ENCODE results near the gene USP31. TPM values are rescaled to one million over a fixed set of nuclear protein-coding genes. Genes with fewer than 3 reads are reported as not detected.

Gene USP31
- total RNA-seq, 2 experiments from 2014 or later = 1.6 to 1.7 TPM

GRCh38 chr16:23029733-23030420 is 119.4 kb downstream of the USP31 start:
- Histone ChIP-seq H3K9me3 (ENCODE audit: control insufficient read depth in 1 of 2, insufficient read depth in 1 of 2, low read length in 2 of 2) (peaks cover 4 to 11% of the 10 kb centered on the region in 2 experiments), H3K27me3 (ENCODE audit: control insufficient read depth in 1 of 2, insufficient read depth in 2 of 2, low read length in 2 of 2) (peaks cover 0 to 7% of the 10 kb centered on the region in 2 experiments), H3K4me1 (ENCODE audit: insufficient read depth, low read length) (no peaks in the 10 kb centered on the region), H3K36me3 (ENCODE audit: insufficient read depth, low read length) (no peaks in the 10 kb centered on the region), H3K27ac (ENCODE audit: low read depth in 1 of 2, low read length in 2 of 2) (no peak overlapping the region), H3K4me3 (ENCODE audit: low read length) (no peak overlapping the region)
- no peak overlapping the region for H3K4me3 Mint-ChIP-seq
- TF ChIP-seq CTCF (IDR thresholded peaks at IDR 0.05) = no peak
- no peak overlapping the region for H3K27ac Mint-ChIP-seq
- ATAC-seq (ENCODE audit: poor library complexity) = no peak
- peaks cover 9% of the 10 kb centered on the region for H3K9me3 Mint-ChIP-seq
- intact Hi-C loops (cut with DNase I, micrococcal nuclease) = no loop called here
- no peaks in the 10 kb centered on the region for H3K36me3 Mint-ChIP-seq (ENCODE audit: low read depth)
- ChIA-PET POLR2A (no interaction called here), CTCF (no interaction called here)
- H3K4me1 Mint-ChIP-seq (ENCODE audit: low read depth) = no peaks in the 10 kb centered on the region
- H3K27me3 Mint-ChIP-seq = peaks cover 40% of the 10 kb centered on the region
- no peak for DNase-seq

GRCh38 chr16:23027386-23027785 is 121.9 kb downstream of the USP31 start:
- Histone ChIP-seq H3K4me1 (ENCODE audit: insufficient read depth, low read length) (no peaks in the 10 kb centered on the region), H3K4me3 (ENCODE audit: low read length) (no peak overlapping the region), H3K36me3 (ENCODE audit: insufficient read depth, low read length) (no peaks in the 10 kb centered on the region), H3K27ac (ENCODE audit: low read depth in 1 of 2, low read length in 2 of 2) (no peak overlapping the region), H3K9me3 (ENCODE audit: control insufficient read depth in 1 of 2, insufficient read depth in 1 of 2, low read length in 2 of 2) (no peaks in the 10 kb centered on the region), H3K27me3 (ENCODE audit: control insufficient read depth in 1 of 2, insufficient read depth in 2 of 2, low read length in 2 of 2) (peaks cover 0 to 7% of the 10 kb centered on the region in 2 experiments)
- no peak for DNase-seq
- POLR2A ChIA-PET = no interaction called here
- Mint-ChIP-seq H3K9me3 (no peaks in the 10 kb centered on the region), H3K4me1 (ENCODE audit: low read depth) (no peaks in the 10 kb centered on the region), H3K27ac (no peak overlapping the region), H3K27me3 (peaks cover 41% of the 10 kb centered on the region), H3K4me3 (no peak overlapping the region), H3K36me3 (ENCODE audit: low read depth) (no peaks in the 10 kb centered on the region)
- CTCF ChIA-PET = no interaction called here
- TF ChIP-seq CTCF (IDR thresholded peaks at IDR 0.05) = no peak
- no peak for ATAC-seq (ENCODE audit: poor library complexity)
- intact Hi-C loops (cut with DNase I, micrococcal nuclease) = no loop called here

- no peak overlapping the region for H3K4me3 Mint-ChIP-seq
- Histone ChIP-seq H3K9me3 (ENCODE audit: control insufficient read depth in 1 of 2, insufficient read depth in 1 of 2, low read length in 2 of 2) (no peaks in the 10 kb centered on the region), H3K27ac (ENCODE audit: low read depth in 1 of 2, low read length in 2 of 2) (no peak overlapping the region), H3K36me3 (ENCODE audit: insufficient read depth, low read length) (no peaks in the 10 kb centered on the region), H3K4me1 (ENCODE audit: insufficient read depth, low read length) (no peaks in the 10 kb centered on the region), H3K4me3 (ENCODE audit: low read length) (no peak overlapping the region), H3K27me3 (ENCODE audit: control insufficient read depth in 1 of 2, insufficient read depth in 2 of 2, low read length in 2 of 2) (peaks cover 0 to 7% of the 10 kb centered on the region in 2 experiments)
- DNase-seq (no peak), ATAC-seq (ENCODE audit: poor library complexity) (no peak)
- H3K27me3 Mint-ChIP-seq = peaks cover 39% of the 10 kb centered on the region
- no peaks in the 10 kb centered on the region for H3K4me1 Mint-ChIP-seq (ENCODE audit: low read depth)
- no peak overlapping the region for H3K27ac Mint-ChIP-seq
- H3K9me3 Mint-ChIP-seq = no peaks in the 10 kb centered on the region
- no peaks in the 10 kb centered on the region for H3K36me3 Mint-ChIP-seq (ENCODE audit: low read depth)
- CTCF ChIA-PET = no interaction called here
- POLR2A ChIA-PET = no interaction called here
- intact Hi-C loops (cut with DNase I, micrococcal nuclease) = no loop called here
- no peak for TF ChIP-seq CTCF (IDR thresholded peaks at IDR 0.05)
Measured at GRCh38 chr16:23026784-23027362, 122.4 kb downstream of the USP31 start.

Data from CD4-positive, alpha-beta T cell (primary cell).